WTC11 (cell line): ENCODE measurements around the gene MB. TPM values are rescaled to one million over a fixed set of nuclear protein-coding genes. Genes with fewer than 3 reads are reported as not detected.
A peak's percentile ranks its signal among the peaks of the same experiment; 100 is the strongest.

Experiments used
- ATAC-seq: fragments of 200-7000 bp; cut with Tn5 transposase; 2 replicates; pipeline ENCODE4 v1.10.0; 2021; ENCODE audit warnings: mild to moderate bottlenecking, moderate library complexity
- CTCF ChIA-PET: fragments of 300-600 bp; sonication (Branson Sonifier 250); formaldehyde crosslinking; loops from one replicate; lab custom pipeline; 2021; ENCODE audit warnings: antibody characterized with exemption; lab: Charles Lee
- POLR2A ChIA-PET: fragments of 350-600 bp; sonication (Branson Sonifier 250); formaldehyde crosslinking; loops from one replicate; lab custom pipeline; 2021; ENCODE audit warnings: antibody characterized with exemption; lab: Charles Lee
- DNase-seq: peaks from one replicate; pipeline ENCODE4 v3.0.0; 2021; ENCODE audit warnings: low spot score
- H3K27ac Mint-ChIP-seq: 2 replicates; pipeline ENCODE4 v1.8.0; 2021; ENCODE audit warnings: mixed read lengths
- H3K27me3 Mint-ChIP-seq: 2 replicates; pipeline ENCODE4 v1.8.0; 2021; ENCODE audit warnings: low read depth, mild to moderate bottlenecking, moderate library complexity, mixed read lengths
- H3K36me3 Mint-ChIP-seq: 2 replicates; pipeline ENCODE4 v1.8.0; 2021; ENCODE audit warnings: mixed read lengths
- H3K4me1 Mint-ChIP-seq: 2 replicates; pipeline ENCODE4 v1.8.0; 2022; ENCODE audit warnings: mixed read lengths
- H3K4me3 Mint-ChIP-seq: 2 replicates; pipeline ENCODE4 v1.8.0; 2021; ENCODE audit warnings: mild to moderate bottlenecking, moderate library complexity, mixed read lengths
- H3K9me3 Mint-ChIP-seq: 2 replicates; pipeline ENCODE4 v1.8.0; 2021; ENCODE audit warnings: mixed read lengths
- AFF4 ChIP-seq: sonication (generic); formaldehyde crosslinking; IDR thresholded peaks from 2 replicates; pipeline ENCODE4 v1.8.1; 2023; ENCODE audit warnings: mild to moderate bottlenecking, missing genetic modification reagents, borderline replicate concordance
- ATF2 ChIP-seq: sonication (generic); formaldehyde crosslinking; IDR thresholded peaks from 2 replicates; pipeline ENCODE4 v1.8.1; 2022; ENCODE audit warnings: low read depth, missing genetic modification reagents, borderline replicate concordance
- CBFB ChIP-seq: sonication (generic); formaldehyde crosslinking; IDR thresholded peaks from 2 replicates; pipeline ENCODE4 v1.8.1; 2022; ENCODE audit warnings: mild to moderate bottlenecking, low read depth, missing genetic modification reagents
- CREM ChIP-seq: sonication (generic); formaldehyde crosslinking; IDR thresholded peaks from 2 replicates; pipeline ENCODE4 v1.8.1; 2022; ENCODE audit warnings: mild to moderate bottlenecking, missing genetic modification reagents, moderate library complexity
- ETV6 ChIP-seq: sonication (generic); formaldehyde crosslinking; IDR thresholded peaks from 2 replicates; pipeline ENCODE4 v1.8.1; 2022; ENCODE audit warnings: mild to moderate bottlenecking, missing genetic modification reagents
- GABPB1 ChIP-seq: sonication (generic); formaldehyde crosslinking; IDR thresholded peaks from 2 replicates; pipeline ENCODE4 v1.8.1; 2023; ENCODE audit warnings: mild to moderate bottlenecking, missing genetic modification reagents
- IRF2 ChIP-seq: sonication (generic); formaldehyde crosslinking; IDR thresholded peaks from 2 replicates; pipeline ENCODE4 v1.8.0; 2022; ENCODE audit warnings: low read depth, missing genetic modification reagents, borderline replicate concordance
- JAZF1 ChIP-seq: fragments of 250-450 bp; sonication (Bioruptor Pico); IDR thresholded peaks from 2 replicates; pipeline ENCODE4 v1.9.0; 2021; ENCODE audit warnings: moderate library complexity, mild to moderate bottlenecking, inconsistent platforms
- NFYB ChIP-seq: sonication (generic); formaldehyde crosslinking; conservative IDR thresholded peaks from 2 replicates; pipeline ENCODE4 v1.8.0; 2022; ENCODE audit warnings: low read depth, missing genetic modification reagents
- RELA ChIP-seq: sonication (generic); formaldehyde crosslinking; IDR thresholded peaks from 2 replicates; pipeline ENCODE4 v1.8.1; 2022; ENCODE audit warnings: missing genetic modification reagents, mild to moderate bottlenecking, borderline replicate concordance
- RORB ChIP-seq: fragments of 250-450 bp; sonication (Bioruptor Pico); IDR thresholded peaks from 2 replicates; pipeline ENCODE4 v1.9.0; 2021; ENCODE audit warnings: mild to moderate bottlenecking
- ZNF416 ChIP-seq: fragments of 250-450 bp; sonication (Bioruptor Pico); IDR thresholded peaks from 2 replicates; pipeline ENCODE4 v1.9.0; 2021; ENCODE audit warnings: mild to moderate bottlenecking, inconsistent platforms
- ZNF425 ChIP-seq: fragments of 250-450 bp; sonication (Bioruptor Pico); conservative IDR thresholded peaks from 2 replicates; pipeline ENCODE4 v1.9.0; 2021; ENCODE audit warnings: mild to moderate bottlenecking
- total RNA-seq: library from RNA; stranded (reverse); gene quantifications from 3 replicates; pipeline ENCODE4 v1.2.3, GENCODE V29; 2021
- TF ChIP-seq, protein P1 (sequence below): sonication (generic); formaldehyde crosslinking; IDR thresholded peaks from 2 replicates; pipeline ENCODE4 v1.8.0; 2022; ENCODE audit warnings: mild to moderate bottlenecking, missing genetic modification reagents
- TF ChIP-seq, protein P2 (sequence below): sonication (generic); formaldehyde crosslinking; IDR thresholded peaks from 2 replicates; pipeline ENCODE4 v1.8.0; 2022; ENCODE audit warnings: mild to moderate bottlenecking, missing genetic modification reagents
- TF ChIP-seq, protein P3 (sequence below): sonication (generic); formaldehyde crosslinking; IDR thresholded peaks from 2 replicates; pipeline ENCODE4 v1.8.1; 2022; ENCODE audit warnings: low read depth, mild to moderate bottlenecking, moderate library complexity, missing genetic modification reagents, borderline replicate concordance
- TF ChIP-seq, protein P4 (sequence below): sonication (generic); formaldehyde crosslinking; IDR thresholded peaks from 2 replicates; pipeline ENCODE4 v1.8.1; 2023; ENCODE audit warnings: mild to moderate bottlenecking, missing genetic modification reagents

MB gene
- total RNA-seq, 1 experiment from 2014 or later, result 0.50 TPM

GRCh38 chr22:35637254-35637653 lies 20.1 kb upstream of the MB start:
- Mint-ChIP-seq H3K27me3 (no peaks in the 10 kb centered on the region; the same call in none of the 2 replicates), H3K9me3 (peaks cover 5% of the 10 kb centered on the region), H3K4me3 (no peak overlapping the region), H3K4me1 (peaks cover 40% of the 10 kb centered on the region), H3K36me3 (no peaks in the 10 kb centered on the region)
- ChIA-PET CTCF (interaction anchor here (0.6 to 2.3 kb wide), 7 partner anchors 10 to 487 kb away, joined by 3 to 7 read pairs (median 3); partner anchors contain the start of genes APOL6 and MB), POLR2A (interaction anchor here (0.5 kb wide), 1 partner anchor 325 kb away, joined by 4 read pairs; no protein-coding TSS in a partner anchor)
- no peak for DNase-seq
- TF ChIP-seq CBFB (no peak), AFF4 (CRISPR knock-in tag) (no peak)
- TF ChIP-seq, protein P1, sequence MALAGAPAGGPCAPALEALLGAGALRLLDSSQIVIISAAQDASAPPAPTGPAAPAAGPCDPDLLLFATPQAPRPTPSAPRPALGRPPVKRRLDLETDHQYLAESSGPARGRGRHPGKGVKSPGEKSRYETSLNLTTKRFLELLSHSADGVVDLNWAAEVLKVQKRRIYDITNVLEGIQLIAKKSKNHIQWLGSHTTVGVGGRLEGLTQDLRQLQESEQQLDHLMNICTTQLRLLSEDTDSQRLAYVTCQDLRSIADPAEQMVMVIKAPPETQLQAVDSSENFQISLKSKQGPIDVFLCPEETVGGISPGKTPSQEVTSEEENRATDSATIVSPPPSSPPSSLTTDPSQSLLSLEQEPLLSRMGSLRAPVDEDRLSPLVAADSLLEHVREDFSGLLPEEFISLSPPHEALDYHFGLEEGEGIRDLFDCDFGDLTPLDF (CRISPR knock-in tag), result no peak
- TF ChIP-seq, all 79 proteins: peak for 0
- H3K27ac Mint-ChIP-seq, result no peak overlapping the region
- ATAC-seq, result peak; percentile 57

GRCh38 chr22:35634943-35635540 lies 17.9 kb upstream of the MB start:
- Mint-ChIP-seq H3K9me3 (peaks cover 5% of the 10 kb centered on the region), H3K36me3 (no peaks in the 10 kb centered on the region), H3K27me3 (no peaks in the 10 kb centered on the region; the same call in none of the 2 replicates), H3K4me3 (no peak overlapping the region), H3K4me1 (peaks cover 35% of the 10 kb centered on the region), H3K27ac (no peak overlapping the region)
- TF ChIP-seq ZNF416, result 0 out of 2 replicates have a peak, but pooled peaks have one; percentile 31
- no peak for TF ChIP-seq RELA (CRISPR knock-in tag)
- DNase-seq, result no peak
- POLR2A ChIA-PET, result no interaction called here
- CTCF ChIA-PET, result no interaction called here
- ATAC-seq, result no peak

DNA sequence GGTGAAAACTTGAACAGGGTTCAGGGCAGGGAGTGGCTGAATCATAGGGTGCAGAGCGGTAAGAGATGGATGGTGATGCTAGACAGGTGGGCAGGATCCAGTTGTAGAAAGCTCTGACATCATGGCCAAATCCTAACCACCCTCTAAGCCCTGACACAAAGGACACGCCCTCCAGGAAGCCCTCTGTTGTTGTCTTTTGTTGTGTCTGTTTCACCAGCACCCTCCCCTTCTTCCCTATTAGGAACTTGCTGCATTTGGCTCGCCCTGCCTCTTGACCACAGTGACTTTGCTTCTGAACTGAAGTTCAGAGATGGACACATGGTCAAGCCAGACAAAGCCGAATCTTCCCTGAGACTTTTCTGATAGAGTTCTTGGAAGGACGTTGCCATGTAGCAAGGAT lies 16.9 kb upstream of the MB start:
- ChIA-PET CTCF (no interaction called here), POLR2A (no interaction called here)
- H3K36me3 Mint-ChIP-seq, result no peaks in the 10 kb centered on the region
- H3K27me3 Mint-ChIP-seq, result peaks cover 3% of the 10 kb centered on the region
- peaks cover 42% of the 10 kb centered on the region for H3K4me1 Mint-ChIP-seq
- peaks cover 5% of the 10 kb centered on the region for H3K9me3 Mint-ChIP-seq
- H3K4me3 Mint-ChIP-seq, result no peak overlapping the region
- ATAC-seq, result no peak
- DNase-seq, result no peak
- no peak overlapping the region for H3K27ac Mint-ChIP-seq
- TF ChIP-seq CREM (CRISPR knock-in tag) (no peak), NFYB (CRISPR knock-in tag) (no peak), ZNF425 (CRISPR knock-in tag) (no peak), ETV6 (CRISPR knock-in tag) (no peak), IRF2 (CRISPR knock-in tag) (no peak), JAZF1 (CRISPR knock-in tag) (no peak), GABPB1 (CRISPR knock-in tag) (no peak), RORB (CRISPR knock-in tag) (no peak), ATF2 (CRISPR knock-in tag) (no peak)
- TF ChIP-seq, protein P2, sequence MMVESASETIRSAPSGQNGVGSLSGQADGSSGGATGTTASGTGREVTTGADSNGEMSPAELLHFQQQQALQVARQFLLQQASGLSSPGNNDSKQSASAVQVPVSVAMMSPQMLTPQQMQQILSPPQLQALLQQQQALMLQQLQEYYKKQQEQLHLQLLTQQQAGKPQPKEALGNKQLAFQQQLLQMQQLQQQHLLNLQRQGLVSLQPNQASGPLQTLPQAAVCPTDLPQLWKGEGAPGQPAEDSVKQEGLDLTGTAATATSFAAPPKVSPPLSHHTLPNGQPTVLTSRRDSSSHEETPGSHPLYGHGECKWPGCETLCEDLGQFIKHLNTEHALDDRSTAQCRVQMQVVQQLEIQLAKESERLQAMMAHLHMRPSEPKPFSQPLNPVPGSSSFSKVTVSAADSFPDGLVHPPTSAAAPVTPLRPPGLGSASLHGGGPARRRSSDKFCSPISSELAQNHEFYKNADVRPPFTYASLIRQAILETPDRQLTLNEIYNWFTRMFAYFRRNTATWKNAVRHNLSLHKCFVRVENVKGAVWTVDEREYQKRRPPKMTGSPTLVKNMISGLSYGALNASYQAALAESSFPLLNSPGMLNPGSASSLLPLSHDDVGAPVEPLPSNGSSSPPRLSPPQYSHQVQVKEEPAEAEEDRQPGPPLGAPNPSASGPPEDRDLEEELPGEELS, result no peak
- TF ChIP-seq, protein P3, sequence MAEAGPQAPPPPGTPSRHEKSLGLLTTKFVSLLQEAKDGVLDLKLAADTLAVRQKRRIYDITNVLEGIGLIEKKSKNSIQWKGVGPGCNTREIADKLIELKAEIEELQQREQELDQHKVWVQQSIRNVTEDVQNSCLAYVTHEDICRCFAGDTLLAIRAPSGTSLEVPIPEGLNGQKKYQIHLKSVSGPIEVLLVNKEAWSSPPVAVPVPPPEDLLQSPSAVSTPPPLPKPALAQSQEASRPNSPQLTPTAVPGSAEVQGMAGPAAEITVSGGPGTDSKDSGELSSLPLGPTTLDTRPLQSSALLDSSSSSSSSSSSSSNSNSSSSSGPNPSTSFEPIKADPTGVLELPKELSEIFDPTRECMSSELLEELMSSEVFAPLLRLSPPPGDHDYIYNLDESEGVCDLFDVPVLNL (CRISPR knock-in tag), result no peak
- TF ChIP-seq, protein P4, sequence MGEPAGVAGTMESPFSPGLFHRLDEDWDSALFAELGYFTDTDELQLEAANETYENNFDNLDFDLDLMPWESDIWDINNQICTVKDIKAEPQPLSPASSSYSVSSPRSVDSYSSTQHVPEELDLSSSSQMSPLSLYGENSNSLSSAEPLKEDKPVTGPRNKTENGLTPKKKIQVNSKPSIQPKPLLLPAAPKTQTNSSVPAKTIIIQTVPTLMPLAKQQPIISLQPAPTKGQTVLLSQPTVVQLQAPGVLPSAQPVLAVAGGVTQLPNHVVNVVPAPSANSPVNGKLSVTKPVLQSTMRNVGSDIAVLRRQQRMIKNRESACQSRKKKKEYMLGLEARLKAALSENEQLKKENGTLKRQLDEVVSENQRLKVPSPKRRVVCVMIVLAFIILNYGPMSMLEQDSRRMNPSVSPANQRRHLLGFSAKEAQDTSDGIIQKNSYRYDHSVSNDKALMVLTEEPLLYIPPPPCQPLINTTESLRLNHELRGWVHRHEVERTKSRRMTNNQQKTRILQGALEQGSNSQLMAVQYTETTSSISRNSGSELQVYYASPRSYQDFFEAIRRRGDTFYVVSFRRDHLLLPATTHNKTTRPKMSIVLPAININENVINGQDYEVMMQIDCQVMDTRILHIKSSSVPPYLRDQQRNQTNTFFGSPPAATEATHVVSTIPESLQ (CRISPR knock-in tag), result no peak
